GM21390 (cell line): Measurements from ENCODE around the gene BICC1.

Source experiments
- ATAC-seq: cut with Tn5 transposase; IDR thresholded peaks from one replicate; pipeline ENCODE4 v1.9.1; 2021; ENCODE audit not compliant: unreplicated experiment

The BICC1 gene

DNA sequence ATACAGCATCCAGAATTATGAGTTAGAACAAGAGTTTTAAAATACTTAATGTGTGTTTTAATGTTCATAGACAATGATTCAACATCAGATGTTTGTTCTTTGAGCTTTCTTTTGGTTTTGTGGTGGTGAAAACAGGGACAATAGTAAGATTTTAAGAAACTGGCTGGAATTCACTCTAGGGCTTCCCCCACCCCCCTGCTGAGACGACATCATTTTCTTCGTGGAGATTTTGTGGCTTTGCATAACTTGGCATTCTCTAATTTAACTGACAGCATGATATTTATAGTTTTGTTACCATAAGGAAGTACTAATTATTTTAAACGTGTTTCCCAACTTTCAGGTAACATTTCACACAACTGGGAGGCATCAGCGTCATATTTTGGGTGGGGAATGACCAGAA is 184.1 kb downstream of the BICC1 start:
- no peak for ATAC-seq

GRCh38 chr10:58697691-58698090 is 185.0 kb downstream of the BICC1 start:
- ATAC-seq, result no peak

DNA sequence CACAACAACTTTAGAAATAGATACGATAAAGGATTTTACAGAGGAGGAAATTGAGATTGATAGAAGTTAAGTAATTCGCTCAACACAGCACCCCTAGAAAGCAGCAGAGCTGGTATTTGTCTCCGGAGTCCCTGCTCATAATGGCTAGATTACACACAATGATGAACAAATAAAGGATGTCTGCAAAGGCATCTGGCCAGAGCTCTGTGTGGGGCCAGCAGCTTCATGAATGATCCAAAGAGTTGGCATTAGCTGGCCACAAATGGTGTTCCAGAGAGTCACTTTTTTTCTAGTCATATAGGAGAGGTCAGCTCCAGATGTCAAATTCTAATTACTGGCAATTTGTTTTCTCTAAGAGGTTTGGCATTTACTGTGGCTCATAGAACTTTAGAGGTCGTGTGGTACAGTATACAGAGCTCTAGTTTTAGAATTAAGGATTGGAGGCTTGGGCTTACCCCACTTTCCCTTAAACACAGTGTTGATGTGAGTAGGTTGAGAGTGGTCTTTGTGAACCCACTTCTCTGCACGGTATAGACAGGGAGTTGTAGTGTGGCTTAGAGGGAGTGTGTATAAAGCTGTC is 186.2 kb downstream of the BICC1 start:
- ATAC-seq, result no peak

DNA sequence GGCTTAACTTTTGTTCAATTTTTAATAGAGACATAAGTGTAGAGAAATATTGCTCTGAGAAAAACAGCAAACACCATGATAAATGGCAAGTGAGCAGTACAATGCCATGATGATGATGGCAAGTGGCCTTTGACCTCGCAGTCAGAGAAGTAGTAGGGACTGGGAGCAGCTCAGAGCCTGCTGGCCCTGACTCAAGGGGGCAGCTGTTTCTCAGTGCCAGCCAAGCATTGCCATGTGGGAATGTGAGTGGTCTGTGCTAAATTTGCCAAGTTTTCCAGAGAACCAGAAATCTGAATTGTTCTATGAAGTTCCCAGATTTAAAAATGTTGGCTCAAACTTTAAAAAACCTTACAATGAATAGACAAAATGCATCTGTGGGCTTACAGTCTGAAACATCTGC is 187.9 kb downstream of the BICC1 start:
- ATAC-seq, result no peak

DNA sequence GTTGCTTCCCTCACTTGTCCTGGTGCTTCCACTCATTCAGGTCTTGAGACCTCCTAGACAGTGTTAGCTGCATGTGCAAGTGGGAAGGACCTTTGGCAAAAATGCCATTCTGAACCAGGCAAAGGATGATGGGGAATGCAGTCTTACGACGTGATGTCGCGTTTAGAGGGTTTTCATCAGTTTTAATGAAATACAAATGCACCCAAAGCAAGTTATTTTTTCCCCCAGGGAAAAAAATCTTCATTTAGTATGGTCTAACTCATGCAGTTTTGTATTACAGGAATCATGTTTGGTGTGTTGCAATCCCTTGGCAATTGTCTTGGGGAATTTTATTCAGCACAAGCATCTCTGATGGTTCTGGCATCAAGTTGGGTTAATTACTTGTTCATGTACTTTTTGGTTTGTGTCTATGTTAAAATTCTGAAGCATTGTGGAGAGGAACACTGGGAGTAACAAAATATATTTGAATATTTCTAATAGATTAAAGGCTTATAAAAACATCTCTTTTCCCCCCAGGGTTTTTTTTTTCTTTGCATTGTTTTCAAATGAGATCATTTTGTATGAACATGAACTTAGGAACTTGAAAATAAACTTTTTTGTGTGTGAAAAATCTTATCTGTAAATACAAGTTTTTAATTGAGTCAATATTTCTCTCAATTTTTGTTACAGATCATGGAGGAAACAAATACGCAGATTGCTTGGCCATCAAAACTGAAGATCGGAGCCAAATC is 188.9 kb downstream of the BICC1 start:
- ATAC-seq, result no peak

DNA sequence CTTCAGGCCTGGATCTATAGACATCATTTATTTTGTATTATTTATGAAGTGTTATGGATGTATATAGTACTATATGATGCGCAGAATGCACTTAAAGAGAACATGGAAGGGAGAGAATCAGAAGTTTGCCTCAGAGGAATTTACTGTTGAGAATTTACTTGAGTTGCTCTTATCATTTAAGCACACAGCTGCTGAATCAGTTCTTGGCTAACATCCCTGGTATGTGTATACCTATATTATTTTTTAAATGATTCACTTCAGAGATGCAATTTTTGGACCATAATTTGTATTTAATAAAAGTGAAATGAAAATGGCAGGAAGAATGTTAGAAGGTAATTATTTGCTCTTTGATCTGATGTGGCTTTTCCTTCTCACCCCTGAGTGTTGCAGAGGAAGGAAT is 191.6 kb downstream of the BICC1 start:
- no peak for ATAC-seq

GRCh38 chr10:58704671-58705141 is 192.0 kb downstream of the BICC1 start:
- ATAC-seq, result no peak

DNA sequence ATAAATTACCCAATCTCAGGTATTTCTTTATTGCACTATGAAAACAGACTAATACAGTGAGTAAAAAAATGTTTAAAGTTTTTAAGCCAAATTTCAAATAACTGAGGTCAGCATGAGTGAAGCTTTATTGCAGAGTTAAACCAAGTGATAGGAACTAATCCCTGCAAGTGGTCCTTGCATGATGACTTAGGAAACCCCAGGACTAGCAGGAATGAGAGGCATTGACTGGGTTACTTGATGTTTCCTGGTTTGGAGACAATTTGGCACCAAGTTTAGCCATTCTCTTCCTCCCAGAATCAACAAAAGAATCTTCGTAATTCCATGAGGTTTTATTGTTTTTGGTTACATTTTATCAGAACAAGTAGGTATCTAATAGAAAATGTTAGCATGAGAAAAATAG is 194.2 kb downstream of the BICC1 start:
- ATAC-seq, result no peak

GRCh38 chr10:58712141-58712540 is 199.5 kb downstream of the BICC1 start:
- ATAC-seq, result no peak

GRCh38 chr10:58712982-58713381 is 200.3 kb downstream of the BICC1 start:
- no peak for ATAC-seq

DNA sequence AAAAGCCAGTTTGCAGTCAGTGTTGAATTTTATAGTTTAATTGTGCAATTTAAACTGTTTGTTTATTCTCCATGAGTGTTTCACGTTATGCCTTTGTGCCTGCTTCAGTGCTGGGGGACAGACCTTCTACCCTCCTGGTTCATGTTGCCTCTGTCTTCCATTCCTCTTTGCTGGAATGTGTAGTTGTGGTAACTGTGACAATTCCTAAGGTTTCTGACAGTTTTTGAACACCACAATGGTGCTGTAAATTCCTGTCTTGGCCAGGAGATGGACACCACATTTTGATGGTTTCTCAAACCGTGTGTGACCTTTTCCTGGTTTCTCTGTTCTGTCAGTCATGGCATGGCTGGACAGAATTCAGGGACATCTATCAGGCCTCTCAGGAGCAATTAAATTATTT is 201.7 kb downstream of the BICC1 start:
- no peak for ATAC-seq

- no peak for ATAC-seq
Measured at GRCh38 chr10:58715061-58715460, 202.4 kb downstream of the BICC1 start.

GRCh38 chr10:58718596-58718995 is 205.9 kb downstream of the BICC1 start:
- ATAC-seq, result no peak

- ATAC-seq, result no peak
Measured at GRCh38 chr10:58721601-58722281, 209.1 kb downstream of the BICC1 start.

GRCh38 chr10:58723186-58723585 is 210.5 kb downstream of the BICC1 start:
- ATAC-seq, result no peak

DNA sequence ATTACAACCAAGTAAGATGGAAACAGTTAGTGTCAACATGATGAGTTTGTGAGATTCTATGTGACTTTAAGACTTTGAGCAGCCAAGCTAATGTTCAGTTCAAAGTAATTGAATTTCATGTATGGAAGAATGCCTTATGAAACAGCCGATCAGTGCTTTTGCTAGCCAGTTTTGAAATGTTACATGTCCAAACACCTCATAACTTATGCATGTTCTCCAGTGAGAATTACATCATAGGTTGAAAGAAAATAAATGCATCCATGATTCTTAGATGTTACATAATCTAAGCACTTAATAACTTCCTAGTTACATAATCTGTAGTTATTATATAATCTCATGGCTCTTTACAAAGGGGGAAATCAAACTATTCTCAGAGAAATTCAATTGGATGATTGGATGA is 211.3 kb downstream of the BICC1 start:
- ATAC-seq, result no peak

- ATAC-seq, result no peak
Measured at GRCh38 chr10:58724781-58725180, 212.1 kb downstream of the BICC1 start.

GRCh38 chr10:58725901-58726300 is 213.2 kb downstream of the BICC1 start:
- no peak for ATAC-seq

DNA sequence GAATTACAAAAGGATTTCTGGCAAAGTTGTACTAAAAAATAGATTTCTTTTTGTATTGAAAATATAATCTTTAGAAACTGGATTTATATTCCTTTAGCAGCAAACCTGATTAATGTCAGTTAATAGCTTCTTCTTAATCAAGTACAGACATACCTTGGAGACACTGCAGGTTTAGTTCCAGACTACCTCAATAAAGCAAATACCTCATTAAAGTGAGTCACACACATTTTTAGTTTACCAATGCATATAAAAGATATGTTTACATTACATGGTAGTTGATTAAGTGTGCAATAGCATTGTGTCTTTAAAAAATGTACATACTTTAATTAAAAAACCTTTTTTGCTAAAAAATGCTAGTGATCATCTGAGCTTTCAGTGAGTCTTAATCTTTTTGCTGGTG is 215.0 kb downstream of the BICC1 start:
- ATAC-seq, result no peak

GRCh38 chr10:58731276-58731675 is 218.6 kb downstream of the BICC1 start:
- ATAC-seq, result no peak

DNA sequence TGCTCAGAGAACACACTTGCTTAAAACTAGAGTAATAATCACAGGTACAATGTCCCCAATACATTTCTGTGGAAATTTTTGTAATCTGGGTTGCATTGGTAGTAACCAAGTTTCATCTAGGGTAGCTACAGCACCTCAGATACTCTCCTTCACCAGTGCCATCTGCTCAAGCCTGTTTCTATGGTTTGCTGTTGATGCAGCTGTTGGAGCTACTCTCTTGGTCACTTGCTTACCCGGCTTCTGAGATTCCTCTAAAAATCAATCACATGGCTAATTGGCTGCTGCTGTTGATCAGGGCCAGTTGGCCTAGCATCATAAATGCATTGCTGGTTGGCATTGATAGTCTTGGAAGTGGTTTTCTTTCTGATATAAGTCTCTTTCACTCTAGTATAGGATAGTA is 220.8 kb downstream of the BICC1 start:
- no peak for ATAC-seq

DNA sequence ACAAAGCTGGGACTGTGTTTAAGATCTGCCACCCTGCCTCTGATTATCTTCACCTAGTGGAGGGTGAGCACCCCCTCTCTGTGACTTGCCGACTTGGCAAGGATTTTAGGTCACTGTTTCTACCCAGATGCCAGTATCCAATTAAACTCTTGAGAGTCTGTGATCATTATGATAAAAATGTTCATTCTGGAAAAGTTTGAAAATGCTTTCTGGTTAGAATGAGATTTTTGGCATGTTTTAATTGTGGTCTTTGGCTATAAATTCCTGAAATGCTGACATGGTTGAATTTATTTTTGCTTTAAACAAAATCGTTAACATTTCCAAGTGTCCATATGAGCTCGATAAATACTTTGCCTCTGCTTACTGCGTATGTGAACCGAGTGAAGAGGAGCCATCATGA is 221.4 kb downstream of the BICC1 start:
- ATAC-seq, result no peak
